Heart left ventricle (tissue), 16 donors: Measurements from ENCODE around the gene ELOVL3. TPM values are rescaled to one million over a fixed set of nuclear protein-coding genes. Genes with fewer than 3 reads are reported as not detected.

Experiments
- ATAC-seq, 4 donors: fragments of 200-7000 bp; cut with Tn5 transposase; one replicate each; pipeline ENCODE4 v1.9.1; 2020 to 2022; ENCODE audit warnings: moderate library complexity in 4 of 4, mild to moderate bottlenecking in 3 of 4, moderate number of reproducible peaks in 1 of 4
- DNase-seq, 5 donors: peaks; one replicate each; pipeline ENCODE4 v3.0.0-alpha.2; 2020
- H3K27ac ChIP-seq, 12 donors: fragments of 200-600 bp; sonication (generic) in 4 of 12; one replicate each; pipeline versions ENCODE4 v1.5.0 to v1.8.0; 2016 to 2022; ENCODE audit warnings: mild to moderate bottlenecking in 2 of 12
- H3K27me3 ChIP-seq, 9 donors: fragments of 200-600 bp; sonication (generic) in 2 of 9; one replicate each; pipeline versions ENCODE4 v1.5.1 to v1.8.0; 2016 to 2022; ENCODE audit warnings: mild to moderate bottlenecking in 3 of 9
- H3K36me3 ChIP-seq, 9 donors: fragments of 200-600 bp; sonication (generic) in 2 of 9; one replicate each; pipeline versions ENCODE4 v1.5.0 to v1.8.0; 2018 to 2022; ENCODE audit warnings: mild to moderate bottlenecking in 2 of 9
- H3K4me1 ChIP-seq, 12 donors: fragments of 200-600 bp; sonication (generic) in 4 of 12; one replicate each; pipeline versions ENCODE4 v1.5.0 to v1.8.0; 2016 to 2022; ENCODE audit warnings: mild to moderate bottlenecking in 3 of 12
- H3K4me3 ChIP-seq, 12 donors: fragments of 200-600 bp; sonication (generic) in 4 of 12; one replicate each; pipeline versions ENCODE4 v1.5.0 to v1.8.0; 2017 to 2022; ENCODE audit warnings: mild to moderate bottlenecking in 9 of 12, moderate library complexity in 4 of 12
- H3K9me3 ChIP-seq, 12 donors: fragments of 200-600 bp; sonication (generic) in 4 of 12; one replicate each; pipeline versions ENCODE4 v1.5.0 to v1.8.0; 2016 to 2022; ENCODE audit warnings: mild to moderate bottlenecking in 1 of 12
- CTCF ChIP-seq, 12 donors: fragments of 200-600 bp; sonication (generic) in 4 of 12; IDR thresholded peaks; one replicate each; pipeline versions ENCODE4 v1.5.0 to v1.8.0; 2018 to 2022; ENCODE audit warnings: antibody characterized with exemption in 12 of 12, mild to moderate bottlenecking in 5 of 12
- POLR2A ChIP-seq, 2 donors: fragments of 450-650 bp; IDR thresholded peaks; one replicate each; pipeline ENCODE4 v1.6.1; 2017; ENCODE audit warnings: antibody characterized with exemption in 2 of 2, mild to moderate bottlenecking in 2 of 2, moderate library complexity in 2 of 2
- WGBS, 4 donors: extraction: QIAGEN DNeasy Blood & Tissue Kit in 2 of 4; methylation state at CpG; one replicate each; pipeline versions ENCODE4 v1.1.5 to v1.1.7; 2013 to 2018; 5-methylcytosine and 5-hydroxymethylcytosine counted together
- intact Hi-C, 10 donors: fragments of 100-400 bp; cut with DNase I; formaldehyde crosslinking; loops; one replicate each; pipeline versions ENCODE4 v1.11.1 to v1.14.2; 2022
- polyA plus RNA-seq, 2 donors: library from polyadenylated mRNA; stranded (reverse); fragments of 200-250 nt; gene quantifications; one replicate each; pipeline ENCODE4 v1.2.3, GENCODE V29; 2013
- total RNA-seq, 9 donors: library from RNA; depleted of rRNA in 2 of 9; stranded (reverse); fragments of >200 nt in 2 of 9; fragmentation: NEBNext Ultra II Directional in 3 of 9; extraction: Animal tissue kit (Norgen Biotek cat#: 25700) in 3 of 9; gene quantifications; one replicate each; pipeline versions ENCODE4 v1.1.0 to v1.2.4, GENCODE V29; 2016 to 2023
- donor health status: ischemic (EF 13 %, LVEDD 7.1; RV severe dilation, severe dysfunction).
- donor health status: healthy with polysubstance abuse.
- donor health status: DM: no; HTN: yes; CAD: no.
- donor health status: DM: no; HTN: no; CAD: no.
- donor health status: ischemic (EF 25% LVEDD 6.9; RV normal size, moderate dysfunction).
- donor health status: ischemic (EF 25% LVEDD 5.7; RV mildly dilated, moderate dysfunction).
- donor health status: healthy.
- donor health status: DM: yes; HTN: yes; CAD: no.
- donor health status: ischemic (EF 35%, LVEDD 5.7; RV mildly dilated, moderate dysfunction).
- donor health status: nonischemic (EF 11% LVEDD 7.7; RV severe dilation, severe dysfunction).
- donor health status: DM: yes; HTN: yes; CAD: no.
- donor health status: PGD.
- donor health status: ischemic (EF 29% LVEDD 5.4; RV normal size, mild dysfunction).
- donor health status: nonischemic (EF 23%, LVEDD 6.1; RV moderate dilation, normal function).

ELOVL3 gene
- total and polyA plus RNA-seq, 11 donors: 0.17 to 0.25 (median 0.20) TPM; not detected in 8

GRCh38 chr10:102235598-102235920 lies 9.5 kb downstream of the ELOVL3 start:
- peaks cover 8 to 46% (median 16%) of the 10 kb centered on the region in 9 donors for H3K27me3 ChIP-seq
- H3K4me1 ChIP-seq: peaks cover 5 to 22% (median 12%) of the 10 kb centered on the region in 12 donors
- no peaks in the 10 kb centered on the region for H3K36me3 ChIP-seq
- H3K4me3 ChIP-seq: no peak overlapping the region
- intact Hi-C loops: no loop called here
- WGBS, 4 donors: 93 to 100% (median 97%) methylated on average over 1 of the region's 1 CpG
- no peak for ATAC-seq
- no peak for TF ChIP-seq CTCF (IDR thresholded peaks at IDR 0.05)
- TF ChIP-seq POLR2A (IDR thresholded peaks at IDR 0.05): no peak
- DNase-seq: no peak
- no peaks in the 10 kb centered on the region for H3K9me3 ChIP-seq
- H3K27ac ChIP-seq: no peak overlapping the region

GRCh38 chr10:102236006-102236405 lies 9.9 kb downstream of the ELOVL3 start:
- no peak for TF ChIP-seq CTCF (IDR thresholded peaks at IDR 0.05)
- no peak for TF ChIP-seq POLR2A (IDR thresholded peaks at IDR 0.05)
- intact Hi-C loops: no loop called here
- no peak for DNase-seq
- Histone ChIP-seq H3K36me3 (no peaks in the 10 kb centered on the region), H3K4me1 (peaks cover 3 to 22% (median 13%) of the 10 kb centered on the region in 12 donors), H3K9me3 (no peaks in the 10 kb centered on the region), H3K27me3 (peaks cover 4 to 46% (median 13%) of the 10 kb centered on the region in 9 donors), H3K27ac (no peak overlapping the region), H3K4me3 (no peak overlapping the region)
- ATAC-seq: no peak
- WGBS, 4 donors: 51 to 69% (median 62%) methylated on average over 8 of the region's 8 CpGs

GRCh38 chr10:102237711-102238252 lies 11.7 kb downstream of the ELOVL3 start:
- intact Hi-C loops: no loop called here
- 47 to 76% (median 55%) methylated on average over 4 of the region's 4 CpGs for WGBS, 4 donors
- ATAC-seq (no peak), DNase-seq (no peak)
- H3K36me3 ChIP-seq: no peaks in the 10 kb centered on the region
- H3K4me1 ChIP-seq: peaks cover 0 to 26% (median 17%) of the 10 kb centered on the region in 12 donors
- no peak overlapping the region for H3K4me3 ChIP-seq
- no peaks in the 10 kb centered on the region for H3K9me3 ChIP-seq
- H3K27me3 ChIP-seq: peaks cover 0 to 33% (median 0%) of the 10 kb centered on the region in 9 donors
- TF ChIP-seq POLR2A (IDR thresholded peaks at IDR 0.05): no peak
- TF ChIP-seq CTCF (IDR thresholded peaks at IDR 0.05): no peak
- H3K27ac ChIP-seq: no peak overlapping the region

GRCh38 chr10:102240467-102241031 lies 14.4 kb downstream of the ELOVL3 start:
- Histone ChIP-seq H3K4me3 (peak overlapping the region; percentile 31 to 70 (median 64)), H3K27me3 (peaks cover 0 to 25% (median 0%) of the 10 kb centered on the region in 9 donors), H3K36me3 (no peaks in the 10 kb centered on the region), H3K27ac (peak overlapping the region in 4 of 12 donors; percentile 3 to 46 (median 16)), H3K4me1 (peaks cover 0 to 32% (median 20%) of the 10 kb centered on the region in 12 donors), H3K9me3 (no peaks in the 10 kb centered on the region)
- TF ChIP-seq CTCF (IDR thresholded peaks at IDR 0.05) (no peak), POLR2A (IDR thresholded peaks at IDR 0.05) (no peak)
- intact Hi-C loops: loop anchor here in 2 of 10 donors (5.0 kb wide), 2 partner anchors 42 to 97 kb away; no protein-coding TSS in a partner anchor
- WGBS, 4 donors: 24 to 46% (median 31%) methylated on average over 19 to 39 of the region's 39 CpGs
- ATAC-seq (no peak), DNase-seq (peak in 1 of 5 donors; percentile 63)
